GM19240 (cell line): ENCODE results near the gene SORD.
"Not testable (repeated sequence)": the region's sequence is repeated elsewhere in the genome, so short reads cannot be mapped to it uniquely, and the experiment has no call there.

Source experiments
- DNase-seq: peaks from one replicate; pipeline ENCODE4 v3.0.0; 2011; ENCODE audit warnings: low spot score; ENCODE audit not compliant: insufficient read length

Gene SORD

GRCh38 chr15:45022871-45023658, at the start of gene SORD:
SORD (plus strand) TSS chr15:45023195; CDS start chr15:45023284, 89 bp downstream.
- DNase-seq, result peak; percentile 76

- DNase-seq, result not testable (repeated sequence)
These were observed 46.8 kb upstream of the SORD start for GRCh38 chr15:44976183-44976582.

- not testable (repeated sequence) for DNase-seq
These were observed 45.2 kb upstream of the SORD start for GRCh38 chr15:44977781-44978180.

- not testable (repeated sequence) for DNase-seq
These were observed 43.2 kb upstream of the SORD start for GRCh38 chr15:44979617-44980339.

GRCh38 chr15:44984144-44984543, 38.9 kb upstream of the SORD start:
- not testable (repeated sequence) for DNase-seq

GRCh38 chr15:44986346-44987055, 36.5 kb upstream of the SORD start:
- DNase-seq, result not testable (repeated sequence)

GRCh38 chr15:44987711-44988110, 35.3 kb upstream of the SORD start:
- DNase-seq, result not testable (repeated sequence)

GRCh38 chr15:44988184-44988869, 34.7 kb upstream of the SORD start:
- DNase-seq, result not testable (repeated sequence)

- not testable (repeated sequence) for DNase-seq
These were observed 34.1 kb upstream of the SORD start for GRCh38 chr15:44988870-44989219.

GRCh38 chr15:44997632-44998031, 25.4 kb upstream of the SORD start:
- DNase-seq, result not testable (repeated sequence)

- DNase-seq, result no peak
These were observed 23.9 kb upstream of the SORD start for GRCh38 chr15:44999105-44999504.

GRCh38 chr15:45001180-45001579, 21.8 kb upstream of the SORD start:
- DNase-seq, result not testable (repeated sequence)

GRCh38 chr15:45003731-45004410, 19.1 kb upstream of the SORD start:
- not testable (repeated sequence) for DNase-seq

GRCh38 chr15:45004590-45005175, 18.3 kb upstream of the SORD start:
- not testable (repeated sequence) for DNase-seq

GRCh38 chr15:45009046-45009445, 13.9 kb upstream of the SORD start:
- no peak for DNase-seq

GRCh38 chr15:45015114-45015513, 7.9 kb upstream of the SORD start:
- not testable (repeated sequence) for DNase-seq

GRCh38 chr15:45020222-45020900, 2.6 kb upstream of the SORD start:
- not testable (repeated sequence) for DNase-seq

GRCh38 chr15:45020901-45021259, 2.1 kb upstream of the SORD start:
- DNase-seq, result not testable (repeated sequence)

GRCh38 chr15:45021348-45021747, 1.6 kb upstream of the SORD start:
- no peak for DNase-seq
